NCI-H345 (cell line): ENCODE results near the gene CCDC57.
A peak's percentile ranks its signal among the peaks of the same experiment; 100 is the strongest.
"Not testable (repeated sequence)": the region's sequence is repeated elsewhere in the genome, so short reads cannot be mapped to it uniquely, and the experiment has no call there.

Source experiments
- DNase-seq: peaks from one replicate; lab custom pipeline; 2025; lab: John Stamatoyannopoulos, UW

The CCDC57 gene

GRCh38 chr17:82223517-82223916 is 10.9 kb upstream of the CCDC57 start:
- no peak for DNase-seq

GRCh38 chr17:82222816-82223215 is 10.2 kb upstream of the CCDC57 start:
- no peak for DNase-seq

GRCh38 chr17:82221341-82221902 is 8.8 kb upstream of the CCDC57 start:
- DNase-seq = no peak

- DNase-seq = no peak
Observed at GRCh38 chr17:82219753-82220709, 7.4 kb upstream of the CCDC57 start.

- DNase-seq = no peak
Observed at GRCh38 chr17:82219083-82219482, 6.4 kb upstream of the CCDC57 start.

- no peak for DNase-seq
Observed at GRCh38 chr17:82218349-82219075, 5.9 kb upstream of the CCDC57 start.

GRCh38 chr17:82217530-82218204 is 5.0 kb upstream of the CCDC57 start:
- DNase-seq = no peak

GRCh38 chr17:82217120-82217529 is 4.5 kb upstream of the CCDC57 start:
- no peak for DNase-seq

GRCh38 chr17:82216301-82217119 is 3.9 kb upstream of the CCDC57 start:
- no peak for DNase-seq

GRCh38 chr17:82215972-82216300 is 3.3 kb upstream of the CCDC57 start:
- no peak for DNase-seq

GRCh38 chr17:82215095-82215971 is 2.7 kb upstream of the CCDC57 start:
- no peak for DNase-seq

- DNase-seq = no peak
Observed at GRCh38 chr17:82214012-82214628, 1.5 kb upstream of the CCDC57 start.

GRCh38 chr17:82213251-82214011 is 789 bp upstream of the CCDC57 start:
- DNase-seq = peak; percentile 48

- not testable (repeated sequence) for DNase-seq
Observed at GRCh38 chr17:82210655-82211054, 2.0 kb downstream of the CCDC57 start.

- DNase-seq = peak; percentile 93
Observed at GRCh38 chr17:82205720-82206508, 6.7 kb downstream of the CCDC57 start.

GRCh38 chr17:82204831-82205719 is 7.6 kb downstream of the CCDC57 start:
- peak; percentile 96 for DNase-seq

- no peak for DNase-seq
Observed at GRCh38 chr17:82203920-82204319, 8.7 kb downstream of the CCDC57 start.
